Measurements from ENCODE around the gene BOLL. TPM values are rescaled to one million over a fixed set of nuclear protein-coding genes. Genes with fewer than 3 reads are reported as not detected.

Gene BOLL
- total RNA-seq, 1 experiment from 2014 or later: not detected

DNA sequence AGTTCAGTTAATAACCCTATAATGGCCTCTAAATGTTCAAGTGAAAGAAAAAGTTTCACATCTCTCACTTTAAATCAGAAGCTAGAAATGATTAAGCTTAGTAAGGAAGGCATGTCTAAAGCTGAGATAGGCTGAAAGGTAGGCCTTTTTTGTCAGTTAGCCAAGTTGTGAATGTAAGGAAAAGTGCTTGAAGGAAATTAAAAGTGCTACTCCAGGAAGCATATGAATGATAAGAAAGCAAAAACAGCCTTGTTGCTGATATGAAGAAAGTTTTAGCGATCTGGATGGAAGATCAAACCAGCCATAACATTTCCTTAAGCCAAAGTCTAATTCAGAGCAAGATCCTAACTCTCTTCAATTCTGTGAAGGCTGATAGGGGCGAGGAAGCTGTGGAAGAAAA is 29.4 kb upstream of the BOLL start:
- CTCF ChIA-PET: no interaction called here

DNA sequence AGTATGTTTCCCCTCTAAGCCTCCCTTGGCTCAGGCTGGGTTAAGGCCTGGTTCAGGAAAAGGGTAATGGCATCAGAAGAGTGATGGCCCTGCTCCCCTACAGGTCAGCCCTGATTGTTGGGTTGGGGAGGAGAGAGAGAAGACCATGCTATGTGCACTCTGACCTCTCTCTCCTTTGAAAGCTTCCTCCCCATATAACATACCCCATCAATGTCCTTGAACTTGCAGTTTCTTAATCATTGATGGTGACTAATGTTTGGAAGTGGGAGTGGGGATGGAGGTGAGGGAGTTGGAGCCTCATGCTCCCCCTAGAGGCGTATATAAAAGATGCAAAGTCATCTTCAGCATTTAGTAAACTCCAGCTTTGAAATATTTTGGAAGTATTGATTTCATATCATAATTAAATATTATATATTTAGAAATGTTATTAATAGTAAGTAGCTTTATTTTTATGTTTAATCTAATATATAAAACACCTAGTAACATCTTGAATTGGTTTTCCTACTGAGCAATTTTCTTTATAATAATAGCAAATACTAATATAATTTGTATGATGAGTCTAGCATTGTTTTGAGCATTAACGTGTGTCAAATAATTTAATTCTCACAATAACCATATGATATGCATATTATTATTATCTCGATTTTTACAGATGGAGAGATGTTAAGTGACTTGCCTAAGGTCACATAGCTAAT is 28.1 kb upstream of the BOLL start:
- H3F3A ChIP-seq (ENCODE audit: low read length, unreplicated experiment): no peaks in the 10 kb centered on the region
- DNase-seq (peak; percentile 67), ATAC-seq (peak; percentile 66)
- H4K20me1 ChIP-seq (ENCODE audit: low read length): no peaks in the 10 kb centered on the region
- H3K27me3 ChIP-seq (ENCODE audit: low read length): peaks cover 33% of the 10 kb centered on the region
- H2AFZ ChIP-seq (ENCODE audit: low read length): no peak overlapping the region
- POLR2A ChIA-PET (ENCODE audit: unreplicated experiment): no interaction called here
- no TSS peak for BruUV-seq (replicated peaks)
- no peaks in the 10 kb centered on the region for H3K36me3 ChIP-seq (ENCODE audit: low read depth, low read length)
- no peaks in the 10 kb centered on the region for H3K9me3 ChIP-seq (ENCODE audit: low read length)
- intact Hi-C loops (cut with micrococcal nuclease): no loop called here
- H3K4me2 ChIP-seq (ENCODE audit: low read length): no peak overlapping the region
- no peak overlapping the region for H3K27ac ChIP-seq (ENCODE audit: low read length)
- H3K79me2 ChIP-seq (ENCODE audit: low read length): no peaks in the 10 kb centered on the region
- CTCF ChIA-PET: interaction anchor here (0.9 kb wide), 1 partner anchor 9 kb away, joined by 3 read pairs; the partner anchor contains the start of gene PLCL1
- H3K9me2 ChIP-seq (replicated peaks; ENCODE audit: low read length): no peaks in the 10 kb centered on the region
- TF ChIP-seq EZH2phosphoT487 (IDR thresholded peaks at IDR 0.05; ENCODE audit: borderline replicate concordance, low read length) (no peak), EZH2 (IDR thresholded peaks at IDR 0.05; ENCODE audit: low read length, unreplicated experiment) (no peak)
- TF ChIP-seq, protein P1, sequence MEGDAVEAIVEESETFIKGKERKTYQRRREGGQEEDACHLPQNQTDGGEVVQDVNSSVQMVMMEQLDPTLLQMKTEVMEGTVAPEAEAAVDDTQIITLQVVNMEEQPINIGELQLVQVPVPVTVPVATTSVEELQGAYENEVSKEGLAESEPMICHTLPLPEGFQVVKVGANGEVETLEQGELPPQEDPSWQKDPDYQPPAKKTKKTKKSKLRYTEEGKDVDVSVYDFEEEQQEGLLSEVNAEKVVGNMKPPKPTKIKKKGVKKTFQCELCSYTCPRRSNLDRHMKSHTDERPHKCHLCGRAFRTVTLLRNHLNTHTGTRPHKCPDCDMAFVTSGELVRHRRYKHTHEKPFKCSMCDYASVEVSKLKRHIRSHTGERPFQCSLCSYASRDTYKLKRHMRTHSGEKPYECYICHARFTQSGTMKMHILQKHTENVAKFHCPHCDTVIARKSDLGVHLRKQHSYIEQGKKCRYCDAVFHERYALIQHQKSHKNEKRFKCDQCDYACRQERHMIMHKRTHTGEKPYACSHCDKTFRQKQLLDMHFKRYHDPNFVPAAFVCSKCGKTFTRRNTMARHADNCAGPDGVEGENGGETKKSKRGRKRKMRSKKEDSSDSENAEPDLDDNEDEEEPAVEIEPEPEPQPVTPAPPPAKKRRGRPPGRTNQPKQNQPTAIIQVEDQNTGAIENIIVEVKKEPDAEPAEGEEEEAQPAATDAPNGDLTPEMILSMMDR (conservative IDR thresholded peaks at IDR 0.05; ENCODE audit: low read depth, low read length): peak; percentile 70
- no peak overlapping the region for H3K9ac ChIP-seq (ENCODE audit: low read length)
- no peaks in the 10 kb centered on the region for H3K4me1 ChIP-seq (ENCODE audit: insufficient read depth, low read length)
- no peak overlapping the region for H3K4me3 ChIP-seq (ENCODE audit: low read length)

More for the DNA sequence above, 29.4 kb upstream of the BOLL start:
- Histone ChIP-seq H3K27ac (ENCODE audit: low read length) (no peak overlapping the region), H3K4me3 (ENCODE audit: low read length) (no peak overlapping the region), H3K36me3 (ENCODE audit: low read depth, low read length) (no peaks in the 10 kb centered on the region), H3K9me2 (replicated peaks; ENCODE audit: low read length) (no peaks in the 10 kb centered on the region), H3K9ac (ENCODE audit: low read length) (no peak overlapping the region), H3F3A (ENCODE audit: low read length, unreplicated experiment) (no peaks in the 10 kb centered on the region), H4K20me1 (ENCODE audit: low read length) (no peaks in the 10 kb centered on the region), H3K27me3 (ENCODE audit: low read length) (peaks cover 26% of the 10 kb centered on the region), H3K79me2 (ENCODE audit: low read length) (no peaks in the 10 kb centered on the region), H3K4me1 (ENCODE audit: insufficient read depth, low read length) (no peaks in the 10 kb centered on the region), H2AFZ (ENCODE audit: low read length) (no peak overlapping the region), H3K9me3 (ENCODE audit: low read length) (no peaks in the 10 kb centered on the region), H3K4me2 (ENCODE audit: low read length) (no peak overlapping the region)
- POLR2A ChIA-PET (ENCODE audit: unreplicated experiment): no interaction called here
- intact Hi-C loops (cut with micrococcal nuclease): no loop called here
- TF ChIP-seq EZH2 (IDR thresholded peaks at IDR 0.05; ENCODE audit: low read length, unreplicated experiment) (no peak), EZH2phosphoT487 (IDR thresholded peaks at IDR 0.05; ENCODE audit: borderline replicate concordance, low read length) (no peak)
- TF ChIP-seq, protein P1 (conservative IDR thresholded peaks at IDR 0.05; ENCODE audit: low read depth, low read length): no peak
- no peak for DNase-seq
- no TSS peak for BruUV-seq (replicated peaks)
- no peak for ATAC-seq

DNA sequence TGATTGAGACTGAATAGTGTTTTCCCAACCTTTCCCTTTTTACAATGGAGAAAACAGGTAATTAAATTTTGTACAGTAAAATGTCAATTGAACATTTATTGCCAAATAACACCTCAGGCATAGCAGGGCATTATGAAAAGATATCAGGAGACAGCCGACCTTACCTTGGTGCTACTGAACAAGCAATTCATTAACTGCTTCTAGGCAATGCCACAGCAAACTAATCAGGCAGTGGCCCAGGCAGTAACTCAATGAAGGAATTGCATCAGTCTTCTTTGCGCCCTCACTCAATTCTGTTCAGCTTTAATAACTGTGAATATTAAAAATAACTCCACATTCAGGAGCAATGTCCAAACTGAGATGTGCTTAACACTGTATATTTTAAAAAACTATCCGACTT is 25.4 kb upstream of the BOLL start:
- H3K9me2 ChIP-seq (replicated peaks; ENCODE audit: low read length): no peaks in the 10 kb centered on the region
- CTCF ChIA-PET: no interaction called here
- intact Hi-C loops (cut with micrococcal nuclease): no loop called here

More for the DNA sequence above, 25.4 kb upstream of the BOLL start:
- Histone ChIP-seq H2AFZ (ENCODE audit: low read length) (no peak overlapping the region), H3K4me1 (ENCODE audit: insufficient read depth, low read length) (no peaks in the 10 kb centered on the region), H3K27me3 (ENCODE audit: low read length) (peaks cover 60% of the 10 kb centered on the region), H3K36me3 (ENCODE audit: low read depth, low read length) (no peaks in the 10 kb centered on the region), H3K9ac (ENCODE audit: low read length) (no peak overlapping the region), H3F3A (ENCODE audit: low read length, unreplicated experiment) (no peaks in the 10 kb centered on the region), H4K20me1 (ENCODE audit: low read length) (no peaks in the 10 kb centered on the region), H3K4me2 (ENCODE audit: low read length) (no peak overlapping the region), H3K27ac (ENCODE audit: low read length) (no peak overlapping the region), H3K9me3 (ENCODE audit: low read length) (no peaks in the 10 kb centered on the region), H3K79me2 (ENCODE audit: low read length) (no peaks in the 10 kb centered on the region), H3K4me3 (ENCODE audit: low read length) (no peak overlapping the region)
- ATAC-seq (no peak), DNase-seq (no peak)
- TF ChIP-seq EZH2 (IDR thresholded peaks at IDR 0.05; ENCODE audit: low read length, unreplicated experiment): no peak
- no peak for TF ChIP-seq EZH2phosphoT487 (IDR thresholded peaks at IDR 0.05; ENCODE audit: borderline replicate concordance, low read length)
- TF ChIP-seq, protein P1 (conservative IDR thresholded peaks at IDR 0.05; ENCODE audit: low read depth, low read length): no peak
- no TSS peak for BruUV-seq (replicated peaks)
- POLR2A ChIA-PET (ENCODE audit: unreplicated experiment): no interaction called here

All from PC-3 (cell line).